ENCODE measurements around the gene RASGRP2.
A peak's percentile ranks its signal among the peaks of the same experiment; 100 is the strongest.

DNA sequence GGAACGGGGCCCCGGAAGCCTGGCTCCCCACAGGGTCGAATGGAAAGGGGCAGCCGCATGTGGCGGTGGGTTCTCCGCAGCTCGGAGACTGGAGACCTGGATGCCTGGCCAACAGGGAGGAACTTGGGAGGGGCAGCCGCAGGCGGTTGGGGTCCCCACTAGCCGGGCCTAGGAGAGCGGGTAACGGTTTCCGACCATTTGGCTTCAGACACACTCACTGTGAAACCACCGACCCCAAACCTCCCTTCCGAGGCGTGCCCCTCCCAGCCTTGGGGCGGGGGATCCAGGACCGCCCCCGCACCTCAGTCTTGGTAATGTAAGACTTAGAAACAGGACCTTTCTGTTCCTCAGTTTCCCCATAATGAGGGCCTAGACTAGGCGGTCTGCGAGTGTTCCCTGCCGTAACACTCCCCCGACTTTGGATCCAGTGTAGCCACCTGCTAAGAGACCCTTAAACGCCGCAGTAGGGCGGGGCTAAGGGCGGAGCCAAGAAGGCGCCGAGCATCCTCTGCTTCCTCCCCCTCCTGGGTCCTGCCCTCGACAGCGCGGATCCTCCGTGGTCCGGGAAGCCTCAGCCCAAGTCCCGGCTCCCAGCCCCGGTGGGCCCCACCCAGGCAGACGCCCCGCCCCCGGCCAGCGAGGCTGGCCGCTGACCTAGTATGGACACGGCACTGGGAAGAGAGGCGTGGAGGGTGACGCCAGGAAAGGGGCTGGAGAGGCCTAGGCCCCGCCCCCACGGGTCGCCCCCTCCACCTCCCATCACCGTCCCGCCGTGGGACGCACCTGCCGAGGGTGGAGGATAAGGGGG, 1.8 kb upstream of the RASGRP2 start:
- no peak for TF ChIP-seq CTCF (conservative IDR thresholded peaks at IDR 0.05; ENCODE audit: low read depth in 2 of 2)
- no peak for TF ChIP-seq EZH2 (IDR thresholded peaks at IDR 0.05; ENCODE audit: low read depth, unreplicated experiment)
- TF ChIP-seq POLR2AphosphoS5 (IDR thresholded peaks at IDR 0.05; ENCODE audit: low read depth) = peak; percentile 51
- no peak for TF ChIP-seq REST (IDR thresholded peaks at IDR 0.05; ENCODE audit: unreplicated experiment)
- no peak for TF ChIP-seq EZH2phosphoT487 (IDR thresholded peaks at IDR 0.05; ENCODE audit: unreplicated experiment)
- TF ChIP-seq CREB1 (CRISPR knock-in tag; IDR thresholded peaks at IDR 0.05; ENCODE audit: low read depth) = peak; percentile 55; the same call in 1 of the 2 replicates
- TF ChIP-seq ETS1 (IDR thresholded peaks at IDR 0.05) = no peak
- TF ChIP-seq ZNF114 (CRISPR knock-in tag; IDR thresholded peaks at IDR 0.05) = no peak
- TF ChIP-seq JUNB (IDR thresholded peaks at IDR 0.05; ENCODE audit: unreplicated experiment) = no peak
- no peak for TF ChIP-seq ZNF462 (CRISPR knock-in tag; IDR thresholded peaks at IDR 0.05)
- no peak for TF ChIP-seq ZNF331 (CRISPR knock-in tag; IDR thresholded peaks at IDR 0.05; ENCODE audit: low read depth)

Data from GM23338 (cell line).